ENCODE results near the gene PLCL1. TPM values are rescaled to one million over a fixed set of nuclear protein-coding genes. Genes with fewer than 3 reads are reported as not detected.

Gene PLCL1
- total and polyA plus RNA-seq, 2 donors from 2014 or later: 13.6 to 14.7 TPM

- Histone ChIP-seq H3K9ac (ENCODE audit: low read length in 3 of 3) (no peak overlapping the region), H3K4me3 (ENCODE audit: low read length in 3 of 3) (no peak overlapping the region), H3K36me3 (ENCODE audit: control insufficient read depth in 2 of 3, insufficient read depth in 3 of 3, low read length in 3 of 3) (no peaks in the 10 kb centered on the region), H3K27me3 (ENCODE audit: control insufficient read depth, insufficient read depth, low read length) (no peaks in the 10 kb centered on the region), H3K27ac (ENCODE audit: low read depth in 2 of 2, low read length in 2 of 2) (no peak overlapping the region), H3K4me1 (ENCODE audit: control insufficient read depth in 2 of 3, insufficient read depth in 2 of 3, low read depth in 1 of 3, low read length in 3 of 3) (peaks cover 0 to 11% (median 6%) of the 10 kb centered on the region in 3 donors), H3K9me3 (ENCODE audit: control insufficient read depth in 2 of 3, insufficient read depth in 1 of 3, low read length in 3 of 3) (no peaks in the 10 kb centered on the region)
- FAIRE-seq (no peak), DNase-seq (no peak)
- intact Hi-C loops (cut with DNase I): no loop called here
- no peak for TF ChIP-seq CTCF (IDR thresholded peaks at IDR 0.05; ENCODE audit: borderline replicate concordance, extremely low read depth, insufficient read depth)
Observed at GRCh38 chr2:197925976-197926375, 121.6 kb downstream of the PLCL1 start.

GRCh38 chr2:197926673-197927072, 122.3 kb downstream of the PLCL1 start:
- TF ChIP-seq CTCF (IDR thresholded peaks at IDR 0.05; ENCODE audit: borderline replicate concordance, extremely low read depth, insufficient read depth): no peak
- Histone ChIP-seq H3K9ac (ENCODE audit: low read length in 3 of 3) (no peak overlapping the region), H3K36me3 (ENCODE audit: control insufficient read depth in 2 of 3, insufficient read depth in 3 of 3, low read length in 3 of 3) (no peaks in the 10 kb centered on the region), H3K27me3 (ENCODE audit: control insufficient read depth, insufficient read depth, low read length) (no peaks in the 10 kb centered on the region), H3K4me1 (ENCODE audit: control insufficient read depth in 2 of 3, insufficient read depth in 2 of 3, low read depth in 1 of 3, low read length in 3 of 3) (peaks cover 0 to 11% (median 6%) of the 10 kb centered on the region in 3 donors), H3K4me3 (ENCODE audit: low read length in 3 of 3) (no peak overlapping the region), H3K27ac (ENCODE audit: low read depth in 2 of 2, low read length in 2 of 2) (no peak overlapping the region), H3K9me3 (ENCODE audit: control insufficient read depth in 2 of 3, insufficient read depth in 1 of 3, low read length in 3 of 3) (no peaks in the 10 kb centered on the region)
- no peak for DNase-seq
- intact Hi-C loops (cut with DNase I): no loop called here
- no peak for FAIRE-seq

- H3K9ac ChIP-seq (ENCODE audit: low read length in 3 of 3): no peak overlapping the region
- H3K27me3 ChIP-seq (ENCODE audit: control insufficient read depth, insufficient read depth, low read length): no peaks in the 10 kb centered on the region
- TF ChIP-seq CTCF (IDR thresholded peaks at IDR 0.05; ENCODE audit: borderline replicate concordance, extremely low read depth, insufficient read depth): no peak
- FAIRE-seq (no peak), DNase-seq (no peak)
- no peaks in the 10 kb centered on the region for H3K9me3 ChIP-seq (ENCODE audit: control insufficient read depth in 2 of 3, insufficient read depth in 1 of 3, low read length in 3 of 3)
- intact Hi-C loops (cut with DNase I): no loop called here
- no peaks in the 10 kb centered on the region for H3K36me3 ChIP-seq (ENCODE audit: control insufficient read depth in 2 of 3, insufficient read depth in 3 of 3, low read length in 3 of 3)
- no peak overlapping the region for H3K27ac ChIP-seq (ENCODE audit: low read depth in 2 of 2, low read length in 2 of 2)
- no peak overlapping the region for H3K4me3 ChIP-seq (ENCODE audit: low read length in 3 of 3)
- H3K4me1 ChIP-seq (ENCODE audit: control insufficient read depth in 2 of 3, insufficient read depth in 2 of 3, low read depth in 1 of 3, low read length in 3 of 3): peaks cover 0 to 11% (median 6%) of the 10 kb centered on the region in 3 donors
Observed at GRCh38 chr2:197927994-197928393, 123.6 kb downstream of the PLCL1 start.

Measured in kidney (tissue), 14 donors.